GM12875 (cell line): Measurements from ENCODE around the gene NAA35.

Experiments used
- H3K4me3 ChIP-seq: one replicate; pipeline ENCODE4 v1.5.1; 2011; ENCODE audit warnings: low read depth, low read length, control low read depth
- TF ChIP-seq, protein P1 (sequence below): IDR thresholded peaks from 2 replicates; pipeline ENCODE4 v1.5.1; 2011; ENCODE audit warnings: low read depth, mild to moderate bottlenecking, control low read depth, inconsistent platforms, low read length, moderate library complexity, borderline replicate concordance; ENCODE audit not compliant: insufficient read depth

NAA35 gene

DNA sequence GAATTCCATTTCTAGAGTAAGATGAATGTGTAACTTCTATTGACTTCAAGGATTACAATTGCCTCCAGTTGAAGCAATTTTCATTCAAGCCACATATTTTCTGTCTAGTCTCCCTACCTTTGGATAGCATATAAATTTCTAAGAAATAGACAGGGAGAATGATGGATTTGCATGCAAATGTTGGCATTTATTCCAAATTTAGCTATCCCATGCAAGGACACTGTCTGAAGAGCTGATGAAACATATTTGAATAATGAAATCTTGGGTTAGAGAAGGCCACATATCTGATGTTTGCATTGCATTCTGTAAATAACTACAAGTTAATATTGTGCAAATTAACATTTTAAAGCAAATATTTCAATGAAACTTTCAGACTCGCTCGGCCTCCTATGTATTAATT is 36.0 kb upstream of the NAA35 start:
- TF ChIP-seq, protein P1, sequence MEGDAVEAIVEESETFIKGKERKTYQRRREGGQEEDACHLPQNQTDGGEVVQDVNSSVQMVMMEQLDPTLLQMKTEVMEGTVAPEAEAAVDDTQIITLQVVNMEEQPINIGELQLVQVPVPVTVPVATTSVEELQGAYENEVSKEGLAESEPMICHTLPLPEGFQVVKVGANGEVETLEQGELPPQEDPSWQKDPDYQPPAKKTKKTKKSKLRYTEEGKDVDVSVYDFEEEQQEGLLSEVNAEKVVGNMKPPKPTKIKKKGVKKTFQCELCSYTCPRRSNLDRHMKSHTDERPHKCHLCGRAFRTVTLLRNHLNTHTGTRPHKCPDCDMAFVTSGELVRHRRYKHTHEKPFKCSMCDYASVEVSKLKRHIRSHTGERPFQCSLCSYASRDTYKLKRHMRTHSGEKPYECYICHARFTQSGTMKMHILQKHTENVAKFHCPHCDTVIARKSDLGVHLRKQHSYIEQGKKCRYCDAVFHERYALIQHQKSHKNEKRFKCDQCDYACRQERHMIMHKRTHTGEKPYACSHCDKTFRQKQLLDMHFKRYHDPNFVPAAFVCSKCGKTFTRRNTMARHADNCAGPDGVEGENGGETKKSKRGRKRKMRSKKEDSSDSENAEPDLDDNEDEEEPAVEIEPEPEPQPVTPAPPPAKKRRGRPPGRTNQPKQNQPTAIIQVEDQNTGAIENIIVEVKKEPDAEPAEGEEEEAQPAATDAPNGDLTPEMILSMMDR = no peak

DNA sequence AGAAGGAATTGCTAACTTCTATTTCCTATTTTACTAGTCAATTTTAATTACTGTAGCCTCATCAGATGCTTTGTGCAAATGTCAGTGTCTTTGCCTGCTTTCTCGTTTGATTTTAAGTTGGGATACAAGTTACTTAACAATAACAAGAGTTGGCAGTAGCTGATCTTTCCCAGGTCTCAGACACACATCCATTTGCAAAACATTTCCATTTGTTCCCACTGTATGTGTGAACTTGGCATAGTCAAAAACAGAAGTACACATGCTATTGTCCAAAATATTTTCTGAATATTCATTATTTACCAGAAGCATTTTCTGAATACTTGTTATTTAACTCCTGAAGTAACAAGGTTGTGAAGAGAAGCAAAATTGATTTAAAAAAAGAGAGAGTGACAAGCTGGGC is 35.0 kb upstream of the NAA35 start:
- no peak overlapping the region for H3K4me3 ChIP-seq
- TF ChIP-seq, protein P1 = no peak

More for the DNA sequence above, 36.0 kb upstream of the NAA35 start:
- H3K4me3 ChIP-seq = no peak overlapping the region

DNA sequence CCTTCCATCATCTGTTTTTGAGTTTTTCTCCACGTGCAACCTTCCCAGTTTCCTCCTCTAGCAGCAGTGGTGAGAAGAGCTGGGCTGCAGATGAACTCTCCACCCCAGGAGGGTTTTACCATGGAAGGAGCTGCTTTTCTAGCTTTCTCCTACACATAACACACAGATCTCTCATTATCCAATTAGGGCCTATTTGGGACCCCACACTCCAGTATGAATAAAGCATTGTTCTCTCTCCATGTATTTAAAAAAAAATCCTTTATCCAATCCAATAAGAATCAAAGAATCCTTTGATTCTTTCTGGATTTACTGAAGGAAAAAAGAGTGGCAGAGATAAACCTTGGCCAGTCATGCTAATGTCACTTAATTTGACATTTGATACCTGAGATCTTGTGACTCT is 31.6 kb upstream of the NAA35 start:
- TF ChIP-seq, protein P1 = no peak
- no peak overlapping the region for H3K4me3 ChIP-seq

DNA sequence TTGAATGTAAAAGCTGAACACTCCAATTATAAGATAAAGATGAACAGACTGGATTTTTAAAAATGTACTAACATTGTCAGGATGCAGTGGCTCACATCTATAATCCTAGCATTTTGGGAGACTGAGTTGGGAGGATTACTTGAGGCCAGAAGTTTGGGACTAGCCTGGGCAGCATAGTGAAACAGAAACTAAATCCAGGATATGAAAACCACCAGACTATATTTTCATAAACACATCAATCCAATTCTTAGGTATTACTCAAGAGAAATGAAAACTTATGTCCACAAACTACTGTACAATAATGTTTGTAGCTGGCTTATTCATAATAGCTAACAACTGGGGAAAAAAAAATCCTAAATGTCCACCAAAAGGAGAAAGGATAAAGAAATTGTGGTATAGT is 26.8 kb upstream of the NAA35 start:
- TF ChIP-seq, protein P1 = no peak
- no peak overlapping the region for H3K4me3 ChIP-seq

DNA sequence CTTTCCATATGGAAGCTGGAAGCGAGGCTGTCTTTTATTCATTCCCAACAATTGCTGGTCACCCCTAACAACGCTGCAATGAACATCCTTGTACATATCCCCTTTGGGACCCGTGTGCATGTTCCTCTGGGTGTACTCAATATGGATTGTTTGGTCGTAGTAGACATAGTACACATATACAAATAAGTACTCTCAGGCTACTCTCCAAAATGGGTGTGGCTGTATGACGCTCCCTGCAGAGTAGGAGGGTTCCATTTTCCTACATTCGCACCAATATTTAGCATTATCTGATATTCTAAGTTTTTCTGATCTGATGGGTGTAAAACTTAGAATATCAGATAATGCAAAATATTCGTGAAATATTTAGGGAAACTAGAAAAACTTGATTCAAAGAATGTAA is 23.2 kb upstream of the NAA35 start:
- no peak overlapping the region for H3K4me3 ChIP-seq
- TF ChIP-seq, protein P1 = no peak

DNA sequence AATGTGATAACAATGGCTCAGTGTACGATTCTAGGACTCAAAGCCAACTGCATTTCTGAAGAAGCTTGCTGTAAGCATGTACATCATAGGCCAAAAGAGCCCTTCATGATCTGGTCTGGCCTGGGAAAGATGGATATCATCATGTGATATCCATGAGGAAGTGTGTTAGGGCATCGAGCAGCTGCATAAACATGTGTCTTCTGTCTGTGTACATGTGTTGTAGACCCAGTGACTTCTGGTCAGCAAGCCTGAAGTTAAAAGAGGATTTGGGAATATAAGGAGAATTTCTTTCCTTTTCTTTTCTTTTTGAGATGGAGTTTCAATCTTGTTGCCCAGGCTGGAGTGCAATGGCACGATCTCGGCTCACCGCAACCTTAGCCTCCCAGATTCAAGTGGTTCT is 15.5 kb upstream of the NAA35 start:
- TF ChIP-seq, protein P1 = no peak
- no peak overlapping the region for H3K4me3 ChIP-seq

DNA sequence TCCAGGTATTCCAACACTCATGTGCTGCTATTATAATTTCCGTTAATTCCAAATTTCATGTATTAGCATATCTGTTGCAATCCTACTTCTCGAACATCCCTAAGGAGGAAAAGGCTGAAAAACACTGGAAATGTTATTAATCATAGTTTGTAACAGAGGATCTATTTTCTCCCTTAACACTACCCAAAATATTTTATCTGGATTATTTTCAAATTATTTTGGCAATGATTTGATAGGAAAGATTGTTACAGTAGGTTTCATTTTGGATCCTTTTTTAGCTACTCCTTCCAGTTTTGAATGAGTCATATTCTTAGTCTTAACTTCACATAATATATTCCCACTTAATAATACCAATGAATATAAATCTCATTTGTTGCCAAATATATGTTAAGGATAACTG is 13.9 kb upstream of the NAA35 start:
- no peak overlapping the region for H3K4me3 ChIP-seq
- TF ChIP-seq, protein P1 = no peak
